ENCODE data around the gene TRIM71. TPM values are rescaled to one million over a fixed set of nuclear protein-coding genes. Genes with fewer than 3 reads are reported as not detected.
A peak's percentile ranks its signal among the peaks of the same experiment; 100 is the strongest.

TRIM71 gene
- total and polyA plus RNA-seq, 2 of the 13 experiments (the other 11 are each of a cell fraction or from before 2014, with no cell fraction given): 21.7 to 76.9 TPM

GRCh38 chr3:32825601-32826375 is 8.0 kb downstream of the TRIM71 start (continued):
- TF ChIP-seq ZNF407 (CRISPR knock-in tag; IDR thresholded peaks at IDR 0.05; ENCODE audit: not compliant biosample characterization): no peak
- TF ChIP-seq ZMYM3 (CRISPR knock-in tag; IDR thresholded peaks at IDR 0.05): peak; percentile 38
- no peak for TF ChIP-seq AHDC1 (CRISPR knock-in tag; IDR thresholded peaks at IDR 0.05; ENCODE audit: borderline replicate concordance)
- TF ChIP-seq ZNF777 (CRISPR knock-in tag; IDR thresholded peaks at IDR 0.05): no peak
- TF ChIP-seq HNF1A (IDR thresholded peaks at IDR 0.05; ENCODE audit: low read depth): no peak
- peak; percentile 59; the same call in 1 of the 2 replicates for TF ChIP-seq HNF1A (CRISPR knock-in tag; IDR thresholded peaks at IDR 0.05; ENCODE audit: borderline replicate concordance)
- peak; percentile 51; the same call in 1 of the 2 replicates for TF ChIP-seq TAF1 (CRISPR knock-in tag; IDR thresholded peaks at IDR 0.05)
- peak; percentile 70 for TF ChIP-seq SIX4 (CRISPR knock-in tag; IDR thresholded peaks at IDR 0.05)
- TF ChIP-seq KLF13 (CRISPR knock-in tag; IDR thresholded peaks at IDR 0.05): no peak
- peak; percentile 39; the same call in 1 of the 2 replicates for TF ChIP-seq PHF21A (CRISPR knock-in tag; IDR thresholded peaks at IDR 0.05)

Data from HepG2 (cell line).